ENCODE data around the gene C9orf72. TPM values are rescaled to one million over a fixed set of nuclear protein-coding genes. Genes with fewer than 3 reads are reported as not detected.

Gene C9orf72
- total and polyA plus RNA-seq, 2 of the 8 experiments (the other 6 are each of a cell fraction or from before 2014, with no cell fraction given) = 7.2 to 17.5 TPM

- H4K20me1 ChIP-seq (replicated peaks in 1 of 2; ENCODE audit: control insufficient read depth in 1 of 2, insufficient read depth in 2 of 2, low read length in 2 of 2) = no peaks in the 10 kb centered on the region
- CTCF ChIA-PET (ENCODE audit: partially characterized antibody) = interaction anchor here (1.1 to 1.4 kb wide), 2 partner anchors 10 to 15 kb away, joined by 3 to 4 read pairs; no protein-coding TSS in a partner anchor
- no peak for FAIRE-seq
Measured at GRCh38 chr9:27590651-27591050, 17.4 kb upstream of the C9orf72 start.

More at GRCh38 chr9:27590651-27591050, 17.4 kb upstream of the C9orf72 start:
- Histone ChIP-seq H3K79me1 (ENCODE audit: low read depth, low read length) (no peaks in the 10 kb centered on the region), H3K14ac (ENCODE audit: insufficient read length) (no peak overlapping the region), H3K4ac (replicated peaks; ENCODE audit: insufficient read length, low read depth, low read length) (no peak overlapping the region), H2BK120ac (replicated peaks; ENCODE audit: low read depth, low read length) (no peak overlapping the region), H3K18ac (ENCODE audit: extremely low read depth, low read length) (no peak overlapping the region), H3K27me3 (replicated peaks in 1 of 4; ENCODE audit: control insufficient read depth in 3 of 4, extremely low read depth in 1 of 4, insufficient read depth in 3 of 4, low read length in 3 of 4) (no peaks in the 10 kb centered on the region), H3K79me2 (ENCODE audit: control insufficient read depth in 1 of 2, insufficient read depth in 2 of 2, low read length in 2 of 2) (no peaks in the 10 kb centered on the region), H2AFZ (ENCODE audit: low read length) (no peak overlapping the region), H2BK20ac (ENCODE audit: low read length) (no peak overlapping the region), H3K9me3 (ENCODE audit: insufficient read depth in 2 of 2, low read depth in 1 of 2, low read length in 1 of 2) (no peaks in the 10 kb centered on the region), H3K27ac (ENCODE audit: low read depth, low read length) (no peak overlapping the region), H3K36me3 (ENCODE audit: control insufficient read depth in 2 of 4, insufficient read depth in 4 of 4, low read length in 3 of 4) (no peaks in the 10 kb centered on the region), H2BK5ac (ENCODE audit: low read depth, low read length) (no peak overlapping the region), H3K4me1 (replicated peaks in 1 of 4; ENCODE audit: control insufficient read depth in 3 of 4, insufficient read depth in 4 of 4, low read length in 3 of 4) (no peaks in the 10 kb centered on the region), H2BK12ac (ENCODE audit: low read depth, low read length) (no peak overlapping the region), H4K5ac (ENCODE audit: insufficient read length, low read depth, low read length) (no peak overlapping the region), H3K9ac (replicated peaks in 1 of 4; ENCODE audit: extremely low read depth in 1 of 4, low read depth in 3 of 4, low read length in 3 of 4) (no peak overlapping the region), H3K23me2 (ENCODE audit: low read depth, low read length) (no peaks in the 10 kb centered on the region; the same call in 1 of the 2 replicates), H2AK5ac (ENCODE audit: low read depth, low read length) (no peak overlapping the region), H3K4me3 (ENCODE audit: extremely low read depth in 1 of 4, insufficient read depth in 2 of 4, low read depth in 3 of 4, low read length in 4 of 4) (no peak overlapping the region), H3K4me2 (ENCODE audit: insufficient read depth in 1 of 2, low read depth in 2 of 2, low read length in 2 of 2) (no peak overlapping the region), H4K8ac (ENCODE audit: extremely low read depth, insufficient read depth, low read length) (no peak overlapping the region), H3K23ac (ENCODE audit: insufficient read length) (no peak overlapping the region), H4K91ac (replicated peaks; ENCODE audit: insufficient read length, low read length) (no peak overlapping the region), H3K56ac (replicated peaks; ENCODE audit: insufficient read length, low read depth, low read length) (no peak overlapping the region), H2BK15ac (ENCODE audit: low read length) (no peak overlapping the region)
- DNase-seq (ENCODE audit: low read depth in 1 of 2, low spot score in 2 of 2) = no peak
- no peak for TF ChIP-seq EGR1 (IDR thresholded peaks at IDR 0.05; ENCODE audit: borderline replicate concordance, low read depth, low read length)
- no peak for TF ChIP-seq SP4 (IDR thresholded peaks at IDR 0.05; ENCODE audit: low read length)
- no peak for TF ChIP-seq PHF8 (conservative IDR thresholded peaks at IDR 0.05; ENCODE audit: low read depth, low read length)
- no peak for TF ChIP-seq NRF1 (IDR thresholded peaks at IDR 0.05; ENCODE audit: low read depth, low read length)
- TF ChIP-seq RXRA (IDR thresholded peaks at IDR 0.05; ENCODE audit: insufficient read depth, low read depth, low read length) = no peak
- TF ChIP-seq NANOG (IDR thresholded peaks at IDR 0.05; ENCODE audit: insufficient read depth, low read depth, low read length, poor library complexity, severe bottlenecking) = no peak
- TF ChIP-seq ASH2L (IDR thresholded peaks at IDR 0.05; ENCODE audit: low read length) = no peak
- POLR2A ChIA-PET (ENCODE audit: partially characterized antibody) = no interaction called here
